NCI-H1694 (cell line): ENCODE measurements around the gene NEK7.

ENCODE experiments used
- DNase-seq: peaks from one replicate; lab custom pipeline; 2025; lab: John Stamatoyannopoulos, UW

Gene NEK7

GRCh38 chr1:198255784-198256183, 99.0 kb downstream of the NEK7 start:
- no peak for DNase-seq

- no peak for DNase-seq
Observed at GRCh38 chr1:198258491-198258890, 101.7 kb downstream of the NEK7 start.

- DNase-seq, result no peak
Observed at GRCh38 chr1:198259333-198260074, 102.7 kb downstream of the NEK7 start.

- no peak for DNase-seq
Observed at GRCh38 chr1:198261886-198262285, 105.1 kb downstream of the NEK7 start.

- no peak for DNase-seq
Observed at GRCh38 chr1:198263186-198263585, 106.4 kb downstream of the NEK7 start.

GRCh38 chr1:198264282-198264681, 107.5 kb downstream of the NEK7 start:
- DNase-seq, result no peak

- no peak for DNase-seq
Observed at GRCh38 chr1:198265073-198265661, 108.4 kb downstream of the NEK7 start.

DNA sequence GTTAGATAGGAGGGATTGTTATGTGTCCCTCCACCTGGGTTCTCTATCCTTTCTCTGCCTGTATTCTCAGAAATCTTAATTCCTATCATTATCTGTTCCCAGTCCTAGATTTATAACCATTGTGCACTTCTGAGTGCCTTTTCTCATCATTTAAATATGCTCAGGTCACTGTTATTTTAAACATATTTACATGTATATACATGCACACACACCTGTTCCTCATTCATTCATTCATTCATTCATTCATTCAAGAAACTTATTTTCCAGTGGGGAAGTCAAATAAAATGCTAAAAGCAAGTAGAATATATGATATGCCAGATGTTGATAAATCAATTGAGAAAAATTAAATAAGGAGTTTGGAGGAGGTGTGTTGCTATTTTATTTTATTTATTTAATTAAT, 110.3 kb downstream of the NEK7 start:
- DNase-seq, result no peak

DNA sequence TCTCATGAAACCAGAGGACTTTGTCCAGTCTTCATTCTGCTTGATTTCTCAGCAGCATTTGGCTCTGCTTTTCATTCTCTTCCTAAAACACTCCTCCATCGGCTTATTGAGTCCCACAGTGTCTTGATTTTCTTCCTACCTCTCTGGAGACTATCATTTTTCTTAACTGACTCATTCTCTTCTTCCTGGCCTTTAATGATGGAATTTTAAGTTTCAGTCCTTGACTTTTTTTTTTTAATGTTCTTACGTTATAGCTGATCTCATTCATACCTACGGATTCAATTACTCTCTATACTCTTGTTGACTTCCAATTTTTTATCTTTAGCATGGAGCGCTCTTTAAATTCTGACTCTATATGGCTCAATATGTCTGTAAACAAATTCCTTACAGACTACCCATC, 111.1 kb downstream of the NEK7 start:
- DNase-seq, result no peak

GRCh38 chr1:198268784-198269645, 112.2 kb downstream of the NEK7 start:
- no peak for DNase-seq

GRCh38 chr1:198269646-198269940, 112.8 kb downstream of the NEK7 start:
- no peak for DNase-seq

DNA sequence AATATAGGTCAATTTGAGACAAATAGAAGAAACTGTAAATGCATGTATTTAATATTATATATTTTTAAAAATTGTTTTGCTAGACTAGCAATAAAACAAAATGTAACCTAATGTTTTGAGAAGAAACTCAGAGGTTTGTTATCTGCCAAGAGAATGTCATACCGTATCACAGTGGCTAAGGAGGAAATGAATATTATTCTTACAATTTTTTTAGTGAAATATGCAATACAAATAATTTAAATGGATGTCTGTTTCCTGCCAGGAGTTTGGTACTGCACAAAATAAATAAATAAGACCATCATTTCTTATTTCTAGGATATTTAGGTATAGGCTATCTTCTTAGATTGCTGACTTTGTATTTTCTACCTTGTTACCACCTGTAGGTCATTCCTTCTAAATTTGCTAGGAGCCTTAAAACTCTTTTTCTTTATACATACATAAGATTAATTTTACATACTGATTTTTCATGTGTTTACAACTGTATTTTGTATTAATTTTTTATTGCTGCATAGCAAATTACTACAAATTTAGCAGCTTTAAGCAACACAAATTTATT, 113.6 kb downstream of the NEK7 start:
- DNase-seq, result no peak

DNA sequence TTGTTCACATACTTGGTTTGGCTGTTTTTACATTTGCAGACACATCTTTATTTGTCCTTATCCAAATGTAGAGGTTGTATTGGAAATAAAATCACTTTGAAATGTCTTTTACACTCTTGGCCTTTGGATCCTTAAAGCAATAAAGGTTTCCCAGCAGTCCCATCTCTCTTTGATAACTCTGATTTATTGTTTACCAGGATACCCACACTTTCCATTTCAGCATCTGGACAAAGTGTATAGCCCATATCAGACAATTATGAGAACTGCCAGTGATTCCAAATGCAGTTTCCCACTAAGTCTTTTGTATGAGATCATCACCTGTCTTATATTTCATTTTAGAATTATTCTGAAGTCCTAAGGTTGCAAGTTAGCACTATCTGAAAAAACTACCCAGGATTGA, 114.7 kb downstream of the NEK7 start:
- no peak for DNase-seq

DNA sequence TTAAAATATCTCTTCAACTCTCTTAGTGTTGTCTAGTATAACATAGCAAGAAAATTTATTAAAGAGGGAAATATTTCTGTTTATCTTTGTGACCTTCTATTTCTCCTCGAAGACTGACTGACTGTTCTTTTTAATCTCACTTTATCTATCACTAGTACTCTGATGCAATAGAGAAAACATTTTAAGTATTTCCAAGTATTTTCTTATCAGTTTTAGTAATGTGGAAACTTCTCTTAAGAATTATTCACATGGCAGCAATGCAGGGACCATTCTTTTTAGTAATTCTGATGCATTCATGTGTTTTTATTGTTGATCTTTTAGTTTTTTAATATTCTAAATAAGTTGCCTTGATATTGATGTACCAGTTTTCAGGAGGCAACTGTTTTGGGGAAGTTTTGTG, 115.7 kb downstream of the NEK7 start:
- DNase-seq, result no peak

DNA sequence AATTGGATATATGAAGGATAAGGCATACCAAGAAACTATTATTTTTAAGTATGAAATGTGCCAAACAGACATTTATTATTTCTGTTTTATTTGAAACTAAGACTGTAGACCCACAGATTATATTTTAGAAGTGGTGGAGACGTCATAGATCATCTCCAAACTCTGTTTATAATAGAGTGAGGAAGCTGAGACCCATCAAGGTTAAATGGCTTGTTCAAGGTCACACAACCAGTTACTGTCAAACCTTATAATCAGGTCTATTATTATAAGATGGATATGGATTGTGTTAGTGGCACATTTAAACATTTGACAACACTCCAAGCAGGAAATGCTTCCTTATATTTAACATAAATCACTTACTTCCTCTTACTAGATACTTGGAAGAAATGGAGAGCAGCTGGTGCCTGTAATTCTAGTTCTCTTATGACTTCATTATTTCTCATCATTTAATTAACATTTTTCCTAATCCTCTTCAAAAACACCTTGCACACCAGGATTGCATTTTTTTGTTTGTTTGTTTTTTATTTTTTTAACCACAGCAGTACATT, 117.0 kb downstream of the NEK7 start:
- DNase-seq, result no peak

DNA sequence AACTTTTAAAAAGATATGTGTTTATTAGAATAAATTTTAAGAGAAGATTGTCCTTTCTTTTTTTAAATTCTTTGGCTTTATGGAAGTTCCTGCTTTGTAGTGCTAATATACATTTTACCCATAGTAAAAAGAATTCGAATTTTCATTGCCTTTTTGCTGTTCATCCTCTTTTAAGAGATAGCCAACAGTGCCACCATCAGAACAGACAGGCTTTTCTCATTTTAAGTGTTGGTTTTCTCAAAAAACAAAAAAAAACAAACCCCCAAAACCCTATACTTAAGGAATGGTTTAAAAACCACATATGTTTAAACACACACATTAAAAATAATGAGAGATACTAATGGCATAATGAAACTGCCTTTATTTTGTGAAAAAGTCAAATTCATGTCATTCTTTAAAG, 118.8 kb downstream of the NEK7 start:
- DNase-seq, result no peak

GRCh38 chr1:198276241-198276640, 119.4 kb downstream of the NEK7 start:
- no peak for DNase-seq

DNA sequence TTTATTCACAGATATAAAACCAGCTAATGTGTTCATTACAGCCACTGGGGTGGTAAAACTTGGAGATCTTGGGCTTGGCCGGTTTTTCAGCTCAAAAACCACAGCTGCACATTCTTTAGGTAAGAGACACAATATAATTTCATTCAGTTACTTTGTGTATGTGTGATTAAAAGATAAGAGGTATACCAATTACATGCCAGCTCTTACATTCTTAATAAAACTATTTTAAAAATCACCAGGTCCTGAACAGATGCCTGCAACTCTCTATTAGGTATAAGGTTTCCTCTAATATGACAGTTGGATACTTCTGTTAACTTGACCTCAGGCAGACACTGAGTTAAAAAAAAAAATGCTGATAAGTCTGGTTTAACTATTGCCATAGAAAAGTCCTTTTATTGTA, 122.1 kb downstream of the NEK7 start:
- no peak for DNase-seq

GRCh38 chr1:198280080-198280479, 123.3 kb downstream of the NEK7 start:
- no peak for DNase-seq

GRCh38 chr1:198281911-198282310, 125.1 kb downstream of the NEK7 start:
- no peak for DNase-seq

DNA sequence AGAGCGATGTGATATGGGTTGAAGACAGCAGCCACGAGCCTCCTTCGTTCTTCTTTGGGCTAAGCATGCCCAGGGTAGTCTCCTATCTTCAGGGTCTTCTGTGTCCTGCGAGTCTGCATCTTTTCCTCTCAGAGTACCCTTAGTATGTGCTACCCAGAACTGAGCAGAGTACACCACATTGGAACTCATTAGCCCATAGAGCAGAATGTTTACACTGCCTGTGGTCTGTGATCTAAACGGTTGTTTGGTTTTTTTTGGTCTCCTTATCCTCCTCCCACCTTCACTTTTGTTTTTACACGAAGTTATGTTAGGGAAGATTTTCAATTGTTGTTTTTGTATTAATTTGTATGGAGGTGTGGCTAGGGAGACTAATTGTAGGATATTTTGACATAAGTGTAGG, 126.4 kb downstream of the NEK7 start:
- no peak for DNase-seq

GRCh38 chr1:198287916-198288315, 131.1 kb downstream of the NEK7 start:
- no peak for DNase-seq
